ENCODE results near the gene CXADR. TPM values are rescaled to one million over a fixed set of nuclear protein-coding genes. Genes with fewer than 3 reads are reported as not detected.

Gene CXADR
- total RNA-seq, 1 experiment from 2014 or later, result 51.7 TPM

DNA sequence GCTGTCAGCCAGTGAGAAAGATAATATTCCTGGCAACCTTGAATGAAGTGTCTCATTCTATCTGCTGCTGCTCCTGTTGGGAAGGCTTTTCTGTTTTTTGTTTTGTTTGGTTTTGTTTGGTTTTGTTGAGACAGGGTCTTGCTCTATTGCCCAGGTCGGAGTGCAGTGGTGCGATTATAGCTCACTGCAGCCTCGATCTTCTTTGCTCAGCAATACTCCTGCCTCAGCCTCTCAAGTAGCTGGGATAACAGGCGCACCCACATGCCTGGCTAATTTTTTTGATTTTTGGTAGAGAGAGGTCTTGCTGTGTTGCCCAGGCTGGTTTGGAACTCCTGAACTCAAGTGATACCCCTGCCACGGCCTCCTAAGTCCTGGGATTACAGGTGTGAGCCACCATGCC lies 62.2 kb downstream of the CXADR start:
- no TSS peak for BruUV-seq (replicated peaks)
- H3K9me3 Mint-ChIP-seq (ENCODE audit: low read depth, unreplicated experiment), result no peaks in the 10 kb centered on the region
- no peaks in the 10 kb centered on the region for H3K4me1 Mint-ChIP-seq (ENCODE audit: low read depth, unreplicated experiment)
- H3K4me3 Mint-ChIP-seq (ENCODE audit: low read depth, unreplicated experiment), result no peak overlapping the region
- CTCF ChIA-PET, result no interaction called here
- peaks cover 4% of the 10 kb centered on the region for H3K36me3 Mint-ChIP-seq (ENCODE audit: insufficient read depth, unreplicated experiment)
- H3K27me3 Mint-ChIP-seq (ENCODE audit: unreplicated experiment), result no peaks in the 10 kb centered on the region
- no peak overlapping the region for H3K27ac Mint-ChIP-seq (ENCODE audit: unreplicated experiment)
- TF ChIP-seq, protein P1, sequence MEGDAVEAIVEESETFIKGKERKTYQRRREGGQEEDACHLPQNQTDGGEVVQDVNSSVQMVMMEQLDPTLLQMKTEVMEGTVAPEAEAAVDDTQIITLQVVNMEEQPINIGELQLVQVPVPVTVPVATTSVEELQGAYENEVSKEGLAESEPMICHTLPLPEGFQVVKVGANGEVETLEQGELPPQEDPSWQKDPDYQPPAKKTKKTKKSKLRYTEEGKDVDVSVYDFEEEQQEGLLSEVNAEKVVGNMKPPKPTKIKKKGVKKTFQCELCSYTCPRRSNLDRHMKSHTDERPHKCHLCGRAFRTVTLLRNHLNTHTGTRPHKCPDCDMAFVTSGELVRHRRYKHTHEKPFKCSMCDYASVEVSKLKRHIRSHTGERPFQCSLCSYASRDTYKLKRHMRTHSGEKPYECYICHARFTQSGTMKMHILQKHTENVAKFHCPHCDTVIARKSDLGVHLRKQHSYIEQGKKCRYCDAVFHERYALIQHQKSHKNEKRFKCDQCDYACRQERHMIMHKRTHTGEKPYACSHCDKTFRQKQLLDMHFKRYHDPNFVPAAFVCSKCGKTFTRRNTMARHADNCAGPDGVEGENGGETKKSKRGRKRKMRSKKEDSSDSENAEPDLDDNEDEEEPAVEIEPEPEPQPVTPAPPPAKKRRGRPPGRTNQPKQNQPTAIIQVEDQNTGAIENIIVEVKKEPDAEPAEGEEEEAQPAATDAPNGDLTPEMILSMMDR (IDR thresholded peaks at IDR 0.05; ENCODE audit: unreplicated experiment), result no peak
- no peak for DNase-seq
- intact Hi-C loops (cut with micrococcal nuclease; ENCODE audit: unreplicated experiment), result no loop called here

DNA sequence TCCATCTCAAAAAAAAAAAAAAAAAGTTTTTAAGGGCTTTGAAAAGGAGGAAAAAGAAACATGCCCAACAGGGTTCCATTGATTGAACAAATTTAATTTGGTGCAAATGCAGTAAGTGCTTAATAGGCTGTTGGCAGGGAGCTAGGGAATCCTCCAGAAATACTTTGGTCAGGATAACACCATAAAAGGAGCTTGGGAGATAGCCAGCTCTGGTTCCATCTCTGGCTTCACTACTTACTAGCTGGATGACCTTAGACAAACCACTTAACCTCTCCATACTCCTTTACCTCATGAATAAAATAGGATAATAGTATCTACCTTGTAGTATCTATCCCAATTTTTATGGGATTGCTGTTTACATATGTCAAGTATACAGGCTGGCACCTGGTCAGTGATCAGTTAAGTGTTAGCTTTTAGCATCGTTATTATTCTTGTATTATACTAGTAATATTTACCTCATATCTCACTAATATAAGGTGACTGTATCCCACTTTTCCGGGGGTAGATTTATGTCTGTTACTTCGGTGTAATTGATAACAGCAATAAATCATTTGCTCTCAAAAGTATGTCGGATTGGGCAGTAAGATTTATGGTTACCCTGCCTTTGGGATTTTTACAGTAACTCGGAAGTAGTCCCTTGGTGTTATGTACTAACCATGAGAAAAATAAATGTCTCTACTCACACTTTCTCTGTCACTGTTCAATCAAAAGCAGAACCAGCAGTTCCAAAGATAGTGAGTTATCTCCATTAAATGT lies 63.4 kb downstream of the CXADR start:
- CTCF ChIA-PET, result interaction anchor here (0.7 kb wide), 2 partner anchors 51 to 123 kb away, joined by 4 to 5 read pairs; no protein-coding TSS in a partner anchor
- Mint-ChIP-seq H3K36me3 (ENCODE audit: insufficient read depth, unreplicated experiment) (peaks cover 4% of the 10 kb centered on the region), H3K4me3 (ENCODE audit: low read depth, unreplicated experiment) (no peak overlapping the region), H3K9me3 (ENCODE audit: low read depth, unreplicated experiment) (no peaks in the 10 kb centered on the region), H3K27me3 (ENCODE audit: unreplicated experiment) (no peaks in the 10 kb centered on the region), H3K4me1 (ENCODE audit: low read depth, unreplicated experiment) (no peaks in the 10 kb centered on the region), H3K27ac (ENCODE audit: unreplicated experiment) (no peak overlapping the region)
- TF ChIP-seq, protein P1 (IDR thresholded peaks at IDR 0.05; ENCODE audit: unreplicated experiment), result no peak
- BruUV-seq (replicated peaks), result no TSS peak
- no peak for DNase-seq
- intact Hi-C loops (cut with micrococcal nuclease; ENCODE audit: unreplicated experiment), result no loop called here

DNA sequence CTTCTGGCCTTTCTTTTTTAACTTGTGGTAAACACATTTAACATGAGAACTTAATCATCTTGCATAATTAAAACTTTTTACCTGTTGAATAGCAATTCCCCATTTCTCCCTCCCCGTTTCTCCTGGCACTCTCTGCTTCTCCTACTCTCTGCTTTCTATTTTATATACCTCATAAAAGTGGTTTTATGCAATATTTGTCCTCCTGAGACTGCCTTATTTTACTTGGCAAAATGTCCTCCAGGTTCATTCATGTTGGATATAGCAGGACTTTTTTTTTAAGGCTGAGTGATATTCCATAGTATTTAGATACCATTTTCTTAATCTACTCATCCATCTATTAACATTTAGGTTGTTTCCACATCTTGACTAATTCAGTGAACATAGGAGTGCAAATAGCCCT lies 64.9 kb downstream of the CXADR start:
- intact Hi-C loops (cut with micrococcal nuclease; ENCODE audit: unreplicated experiment), result no loop called here
- BruUV-seq (replicated peaks), result no TSS peak
- H3K4me3 Mint-ChIP-seq (ENCODE audit: low read depth, unreplicated experiment), result no peak overlapping the region
- CTCF ChIA-PET, result no interaction called here
- TF ChIP-seq, protein P1 (IDR thresholded peaks at IDR 0.05; ENCODE audit: unreplicated experiment), result no peak
- DNase-seq, result no peak
- no peaks in the 10 kb centered on the region for H3K4me1 Mint-ChIP-seq (ENCODE audit: low read depth, unreplicated experiment)
- H3K27ac Mint-ChIP-seq (ENCODE audit: unreplicated experiment), result no peak overlapping the region
- no peaks in the 10 kb centered on the region for H3K27me3 Mint-ChIP-seq (ENCODE audit: unreplicated experiment)
- no peaks in the 10 kb centered on the region for H3K9me3 Mint-ChIP-seq (ENCODE audit: low read depth, unreplicated experiment)
- H3K36me3 Mint-ChIP-seq (ENCODE audit: insufficient read depth, unreplicated experiment), result peaks cover 4% of the 10 kb centered on the region

DNA sequence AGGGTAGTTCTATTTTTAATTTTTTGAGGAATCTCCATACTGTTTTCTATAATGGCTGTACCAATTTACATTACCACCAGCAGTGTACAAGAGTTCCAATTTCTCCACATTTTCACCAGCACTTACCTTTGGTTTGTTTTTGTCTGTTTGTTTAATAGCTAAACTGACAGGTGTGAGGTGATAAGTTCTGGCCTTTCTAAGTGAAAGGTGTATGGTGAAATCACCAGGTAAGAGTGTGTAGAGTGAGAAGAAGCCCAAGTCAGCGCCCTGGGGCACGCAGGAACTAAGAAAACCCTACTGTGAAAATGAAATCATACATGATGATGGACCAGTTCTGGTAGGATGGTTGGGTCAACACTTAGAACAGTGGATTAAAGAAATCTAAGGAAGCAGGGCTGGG lies 65.3 kb downstream of the CXADR start:
- Mint-ChIP-seq H3K4me1 (ENCODE audit: low read depth, unreplicated experiment) (no peaks in the 10 kb centered on the region), H3K27me3 (ENCODE audit: unreplicated experiment) (no peaks in the 10 kb centered on the region), H3K4me3 (ENCODE audit: low read depth, unreplicated experiment) (no peak overlapping the region), H3K9me3 (ENCODE audit: low read depth, unreplicated experiment) (no peaks in the 10 kb centered on the region), H3K27ac (ENCODE audit: unreplicated experiment) (no peak overlapping the region), H3K36me3 (ENCODE audit: insufficient read depth, unreplicated experiment) (peaks cover 4% of the 10 kb centered on the region)
- CTCF ChIA-PET, result no interaction called here
- intact Hi-C loops (cut with micrococcal nuclease; ENCODE audit: unreplicated experiment), result no loop called here
- BruUV-seq (replicated peaks), result no TSS peak
- no peak for DNase-seq
- TF ChIP-seq, protein P1 (IDR thresholded peaks at IDR 0.05; ENCODE audit: unreplicated experiment), result no peak

All from Calu3 (cell line).